Upper lobe of right lung (tissue), 1 donor: ENCODE results near the gene FAH. TPM values are rescaled to one million over a fixed set of nuclear protein-coding genes. Genes with fewer than 3 reads are reported as not detected.

ENCODE experiments used
- ATAC-seq: fragments of 200-7000 bp; cut with Tn5 transposase; one replicate; pipeline ENCODE4 v1.9.1; 2020; ENCODE audit warnings: mild to moderate bottlenecking, moderate library complexity
- DNase-seq: peaks from one replicate; pipeline ENCODE4 v3.0.0-alpha.2; 2020
- H3K27ac ChIP-seq: fragments of 200-600 bp; one replicate; pipeline ENCODE4 v1.8.0; 2022
- H3K27me3 ChIP-seq: fragments of 200-600 bp; one replicate; pipeline ENCODE4 v1.8.0; 2022; ENCODE audit warnings: mild to moderate bottlenecking
- H3K36me3 ChIP-seq: fragments of 200-600 bp; one replicate; pipeline ENCODE4 v1.8.0; 2022
- H3K4me1 ChIP-seq: fragments of 200-600 bp; one replicate; pipeline ENCODE4 v1.8.0; 2022
- H3K4me3 ChIP-seq: fragments of 200-600 bp; one replicate; pipeline ENCODE4 v1.8.0; 2022; ENCODE audit warnings: mild to moderate bottlenecking
- H3K9me3 ChIP-seq: fragments of 200-600 bp; one replicate; pipeline ENCODE4 v1.8.0; 2022
- intact Hi-C: fragments of 100-400 bp; cut with DNase I; formaldehyde crosslinking; loops from one replicate; pipeline ENCODE4 v1.11.0; 2022
- total RNA-seq: library from RNA; stranded (reverse); fragmentation: NEBNext Ultra II Directional; extraction: Animal tissue kit (Norgen Biotek cat#: 25700); gene quantifications from one replicate; pipeline ENCODE4 v1.2.1, GENCODE V29; 2021
- TF ChIP-seq, protein P1 (sequence below): fragments of 200-600 bp; IDR thresholded peaks from one replicate; pipeline ENCODE4 v1.8.0; 2022; ENCODE audit warnings: antibody characterized with exemption
- donor health status: DM: no; HTN: yes; CAD: no; lungs with severe emphysema.

The FAH gene
- total RNA-seq, 1 donor from 2014 or later: 31.7 TPM

GRCh38 chr15:80183306-80183705, 30.5 kb downstream of the FAH start:
- Histone ChIP-seq H3K4me3 (no peak overlapping the region), H3K27ac (no peak overlapping the region), H3K9me3 (no peaks in the 10 kb centered on the region), H3K4me1 (no peaks in the 10 kb centered on the region), H3K27me3 (no peaks in the 10 kb centered on the region), H3K36me3 (peaks cover 65% of the 10 kb centered on the region)
- no peak for ATAC-seq
- no peak for DNase-seq
- intact Hi-C loops: no loop called here
- TF ChIP-seq, protein P1, sequence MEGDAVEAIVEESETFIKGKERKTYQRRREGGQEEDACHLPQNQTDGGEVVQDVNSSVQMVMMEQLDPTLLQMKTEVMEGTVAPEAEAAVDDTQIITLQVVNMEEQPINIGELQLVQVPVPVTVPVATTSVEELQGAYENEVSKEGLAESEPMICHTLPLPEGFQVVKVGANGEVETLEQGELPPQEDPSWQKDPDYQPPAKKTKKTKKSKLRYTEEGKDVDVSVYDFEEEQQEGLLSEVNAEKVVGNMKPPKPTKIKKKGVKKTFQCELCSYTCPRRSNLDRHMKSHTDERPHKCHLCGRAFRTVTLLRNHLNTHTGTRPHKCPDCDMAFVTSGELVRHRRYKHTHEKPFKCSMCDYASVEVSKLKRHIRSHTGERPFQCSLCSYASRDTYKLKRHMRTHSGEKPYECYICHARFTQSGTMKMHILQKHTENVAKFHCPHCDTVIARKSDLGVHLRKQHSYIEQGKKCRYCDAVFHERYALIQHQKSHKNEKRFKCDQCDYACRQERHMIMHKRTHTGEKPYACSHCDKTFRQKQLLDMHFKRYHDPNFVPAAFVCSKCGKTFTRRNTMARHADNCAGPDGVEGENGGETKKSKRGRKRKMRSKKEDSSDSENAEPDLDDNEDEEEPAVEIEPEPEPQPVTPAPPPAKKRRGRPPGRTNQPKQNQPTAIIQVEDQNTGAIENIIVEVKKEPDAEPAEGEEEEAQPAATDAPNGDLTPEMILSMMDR: no peak

DNA sequence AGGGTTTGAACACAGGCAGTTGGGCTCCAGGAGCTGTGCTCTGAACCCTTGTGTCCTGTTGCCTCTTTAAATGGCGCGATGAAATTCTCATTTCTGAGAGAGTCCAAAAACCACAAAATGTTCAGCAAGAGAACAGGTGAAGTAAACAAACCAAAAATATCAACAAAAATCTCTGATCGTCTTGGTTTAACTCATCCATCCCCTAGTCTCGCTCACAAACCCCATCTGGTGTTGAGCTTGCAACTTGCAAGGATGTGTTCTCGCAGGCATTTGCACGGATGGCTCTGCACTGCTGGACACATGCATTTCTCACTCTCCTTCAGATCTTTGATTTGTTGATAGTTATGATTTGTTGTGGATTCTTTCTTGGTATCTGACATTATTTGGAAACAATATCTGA, 31.1 kb downstream of the FAH start:
- no peak overlapping the region for H3K27ac ChIP-seq
- no peak for ATAC-seq
- no peak overlapping the region for H3K4me3 ChIP-seq
- no peaks in the 10 kb centered on the region for H3K9me3 ChIP-seq
- no peaks in the 10 kb centered on the region for H3K4me1 ChIP-seq
- H3K36me3 ChIP-seq: peaks cover 65% of the 10 kb centered on the region
- DNase-seq: no peak
- H3K27me3 ChIP-seq: no peaks in the 10 kb centered on the region
- TF ChIP-seq, protein P1: no peak
- intact Hi-C loops: no loop called here

GRCh38 chr15:80184554-80184953, 31.8 kb downstream of the FAH start:
- DNase-seq: no peak
- H3K4me1 ChIP-seq: no peaks in the 10 kb centered on the region
- intact Hi-C loops: no loop called here
- TF ChIP-seq, protein P1: no peak
- peaks cover 65% of the 10 kb centered on the region for H3K36me3 ChIP-seq
- ATAC-seq: no peak
- no peaks in the 10 kb centered on the region for H3K9me3 ChIP-seq
- no peak overlapping the region for H3K27ac ChIP-seq
- H3K27me3 ChIP-seq: no peaks in the 10 kb centered on the region
- no peak overlapping the region for H3K4me3 ChIP-seq

DNA sequence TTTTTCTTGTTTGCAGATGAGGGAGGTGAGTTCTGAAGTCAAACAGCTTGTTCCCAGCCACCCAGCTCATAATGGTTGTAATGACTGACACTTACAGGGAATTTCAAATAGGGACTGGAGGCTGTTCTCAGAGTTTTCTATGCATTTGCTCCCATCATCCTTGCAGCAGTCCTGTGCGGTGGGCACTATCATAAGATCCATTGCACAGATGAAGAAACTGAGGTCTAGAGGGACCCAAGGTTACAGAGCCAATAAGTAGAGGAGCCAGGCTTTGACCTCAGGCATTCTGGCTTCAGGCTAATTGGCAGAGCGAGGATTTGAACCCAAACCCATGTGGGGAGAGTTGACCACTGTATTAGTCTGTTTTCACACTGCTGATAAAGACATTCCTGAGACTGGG, 32.4 kb downstream of the FAH start:
- H3K27ac ChIP-seq: no peak overlapping the region
- no peaks in the 10 kb centered on the region for H3K4me1 ChIP-seq
- H3K4me3 ChIP-seq: no peak overlapping the region
- H3K36me3 ChIP-seq: peaks cover 60% of the 10 kb centered on the region
- no peaks in the 10 kb centered on the region for H3K9me3 ChIP-seq
- DNase-seq: no peak
- intact Hi-C loops: no loop called here
- ATAC-seq: no peak
- TF ChIP-seq, protein P1: no peak
- H3K27me3 ChIP-seq: no peaks in the 10 kb centered on the region

DNA sequence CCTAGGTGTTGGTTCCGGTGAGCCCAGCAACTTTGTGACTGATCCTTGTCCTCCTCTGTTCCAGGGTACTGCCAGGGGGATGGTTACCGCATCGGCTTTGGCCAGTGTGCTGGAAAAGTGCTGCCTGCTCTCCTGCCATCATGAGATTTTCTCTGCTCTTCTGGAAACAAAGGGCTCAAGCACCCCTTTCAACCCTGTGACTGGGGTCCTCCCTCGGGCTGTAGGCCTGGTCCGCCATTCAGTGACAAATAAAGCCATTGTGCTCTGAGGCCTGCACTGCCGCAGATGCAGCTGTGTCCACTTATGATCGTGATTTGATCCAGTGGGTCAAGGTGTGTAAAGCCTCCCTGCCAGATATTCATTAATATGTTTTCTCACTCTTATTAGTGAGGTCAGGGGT, 33.3 kb downstream of the FAH start:
- ATAC-seq (no peak), DNase-seq (no peak)
- Histone ChIP-seq H3K27ac (no peak overlapping the region), H3K27me3 (no peaks in the 10 kb centered on the region), H3K36me3 (peaks cover 51% of the 10 kb centered on the region), H3K4me1 (no peaks in the 10 kb centered on the region), H3K4me3 (no peak overlapping the region), H3K9me3 (no peaks in the 10 kb centered on the region)
- intact Hi-C loops: no loop called here
- TF ChIP-seq, protein P1: no peak

- TF ChIP-seq, protein P1: no peak
- H3K27ac ChIP-seq: no peak overlapping the region
- H3K4me1 ChIP-seq: no peaks in the 10 kb centered on the region
- H3K9me3 ChIP-seq: no peaks in the 10 kb centered on the region
- H3K4me3 ChIP-seq: no peak overlapping the region
- ATAC-seq (no peak), DNase-seq (no peak)
- H3K36me3 ChIP-seq: peaks cover 48% of the 10 kb centered on the region
- intact Hi-C loops: no loop called here
- no peaks in the 10 kb centered on the region for H3K27me3 ChIP-seq
These were observed 33.8 kb downstream of the FAH start for GRCh38 chr15:80186597-80186996.
